Neural cell (in vitro differentiated cells): ENCODE results near the gene DAZAP1. TPM values are rescaled to one million over a fixed set of nuclear protein-coding genes. Genes with fewer than 3 reads are reported as not detected.

Experiments
- H2AFZ ChIP-seq: fragments of 200-600, 300-800 bp; sonication (generic), shearing (Covaris generic); 2 replicates; pipeline ENCODE4 v1.6.0; 2014; ENCODE audit warnings: low read depth, mild to moderate bottlenecking, antibody characterized with exemption, low read length, moderate library complexity
- H3F3A ChIP-seq: fragments of 200-600 bp; shearing (Covaris generic); 2 replicates; pipeline ENCODE4 v1.6.1; 2016; ENCODE audit warnings: mild to moderate bottlenecking, moderate library complexity, mixed read lengths, antibody characterized with exemption, low read length; ENCODE audit not compliant: insufficient read depth, poor library complexity, severe bottlenecking
- H3K27ac ChIP-seq: fragments of 200-600, 300-800 bp; sonication (generic), shearing (Covaris generic); 2 replicates; pipeline ENCODE4 v1.5.1; 2014; ENCODE audit warnings: mild to moderate bottlenecking, low read length, moderate library complexity
- H3K27me3 ChIP-seq: fragments of 300-800, 200-600 bp; sonication (generic), shearing (Covaris generic); 2 replicates; pipeline ENCODE4 v1.6.0; 2014; ENCODE audit warnings: mild to moderate bottlenecking, low read depth, low read length, moderate library complexity; ENCODE audit not compliant: insufficient read depth
- H3K36me3 ChIP-seq: fragments of 300-800, 200-600 bp; sonication (generic), shearing (Covaris generic); 2 replicates; pipeline ENCODE4 v1.5.1; 2014; ENCODE audit warnings: mild to moderate bottlenecking, antibody characterized with exemption, low read length, moderate library complexity; ENCODE audit not compliant: insufficient read depth
- H3K4me2 ChIP-seq: fragments of 300-800, 200-600 bp; sonication (generic), shearing (Covaris generic); 2 replicates; pipeline ENCODE4 v1.6.0; 2014; ENCODE audit warnings: mild to moderate bottlenecking, low read length
- H3K4me3 ChIP-seq: fragments of 300-800, 200-600 bp; sonication (generic), shearing (Covaris generic); 2 replicates; pipeline ENCODE4 v1.5.1; 2014; ENCODE audit warnings: mild to moderate bottlenecking, low read length, moderate library complexity
- H3K79me2 ChIP-seq: fragments of 200-600 bp; shearing (Covaris generic); replicated peaks from 2 replicates; pipeline ENCODE4 v1.6.0; 2014; ENCODE audit warnings: mild to moderate bottlenecking, low read length, moderate library complexity; ENCODE audit not compliant: insufficient read depth
- H3K9ac ChIP-seq: fragments of 300-800, 200-600 bp; sonication (generic), shearing (Covaris generic); 2 replicates; pipeline ENCODE4 v1.6.1; 2016; ENCODE audit warnings: mild to moderate bottlenecking, low read length, mixed read lengths
- H3K9me2 ChIP-seq: fragments of 200-600 bp; shearing (Covaris generic); 2 replicates; pipeline ENCODE4 v1.6.1; 2016; ENCODE audit warnings: mild to moderate bottlenecking, low read length, mixed read lengths; ENCODE audit not compliant: insufficient read depth
- H3K9me3 ChIP-seq: fragments of 200-600, 300-800 bp; sonication (generic), shearing (Covaris generic); 2 replicates; pipeline ENCODE4 v1.6.1; 2016; ENCODE audit warnings: mild to moderate bottlenecking, mixed run types, low read length, moderate library complexity, mixed read lengths
- H4K20me1 ChIP-seq: fragments of 200-600 bp; shearing (Covaris generic); 2 replicates; pipeline ENCODE4 v1.6.1; 2016; ENCODE audit warnings: mild to moderate bottlenecking, mixed run types; ENCODE audit not compliant: insufficient read depth
- EP300 ChIP-seq: fragments of 450-650 bp; conservative IDR thresholded peaks from 2 replicates; pipeline ENCODE4 v1.6.1; 2014; ENCODE audit warnings: antibody characterized with exemption, mild to moderate bottlenecking, moderate library complexity; ENCODE audit not compliant: poor library complexity, severe bottlenecking
- EZH2 ChIP-seq: fragments of 200-600, 300-800 bp; shearing (Covaris generic), sonication (generic); IDR thresholded peaks from 2 replicates; pipeline ENCODE4 v1.6.1; 2014; ENCODE audit warnings: antibody characterized with exemption, low read length, borderline replicate concordance, mild to moderate bottlenecking; ENCODE audit not compliant: insufficient read depth, poor library complexity, severe bottlenecking
- MXI1 ChIP-seq: fragments of 450-650 bp; conservative IDR thresholded peaks from 2 replicates; pipeline ENCODE4 v1.6.1; 2014; ENCODE audit warnings: antibody characterized with exemption, mild to moderate bottlenecking; ENCODE audit not compliant: poor library complexity, severe bottlenecking
- POLR2AphosphoS5 ChIP-seq: IDR thresholded peaks from 2 replicates; pipeline ENCODE4 v1.6.1; 2012
- RAD21 ChIP-seq: fragments of 450-650 bp; conservative IDR thresholded peaks from 2 replicates; pipeline ENCODE4 v1.6.1; 2014; ENCODE audit warnings: antibody characterized with exemption, mild to moderate bottlenecking, moderate library complexity
- SMC3 ChIP-seq: fragments of 450-650 bp; conservative IDR thresholded peaks from 2 replicates; pipeline ENCODE4 v1.6.1; 2014; ENCODE audit warnings: antibody characterized with exemption, mild to moderate bottlenecking, moderate library complexity; ENCODE audit not compliant: poor library complexity
- TAF1 ChIP-seq: IDR thresholded peaks from 2 replicates; pipeline ENCODE4 v1.6.1; 2012; ENCODE audit warnings: low read depth
- polyA plus RNA-seq: library from polyadenylated mRNA; depleted of rRNA; stranded (reverse); fragments of >200 nt; gene quantifications from 2 replicates; pipeline ENCODE4 v1.2.3, GENCODE V29; 2014
- TF ChIP-seq, protein P1 (sequence below): IDR thresholded peaks from 2 replicates; pipeline ENCODE4 v1.6.1; 2012; ENCODE audit warnings: borderline replicate concordance
- TF ChIP-seq, protein P2 (sequence below): fragments of 450-650 bp; IDR thresholded peaks from 2 replicates; pipeline ENCODE4 v1.5.1; 2014; ENCODE audit warnings: antibody characterized with exemption, mild to moderate bottlenecking, moderate library complexity; ENCODE audit not compliant: poor library complexity, severe bottlenecking

Gene DAZAP1
- polyA plus RNA-seq, 1 donor from 2014 or later, result 60.5 TPM

DNA sequence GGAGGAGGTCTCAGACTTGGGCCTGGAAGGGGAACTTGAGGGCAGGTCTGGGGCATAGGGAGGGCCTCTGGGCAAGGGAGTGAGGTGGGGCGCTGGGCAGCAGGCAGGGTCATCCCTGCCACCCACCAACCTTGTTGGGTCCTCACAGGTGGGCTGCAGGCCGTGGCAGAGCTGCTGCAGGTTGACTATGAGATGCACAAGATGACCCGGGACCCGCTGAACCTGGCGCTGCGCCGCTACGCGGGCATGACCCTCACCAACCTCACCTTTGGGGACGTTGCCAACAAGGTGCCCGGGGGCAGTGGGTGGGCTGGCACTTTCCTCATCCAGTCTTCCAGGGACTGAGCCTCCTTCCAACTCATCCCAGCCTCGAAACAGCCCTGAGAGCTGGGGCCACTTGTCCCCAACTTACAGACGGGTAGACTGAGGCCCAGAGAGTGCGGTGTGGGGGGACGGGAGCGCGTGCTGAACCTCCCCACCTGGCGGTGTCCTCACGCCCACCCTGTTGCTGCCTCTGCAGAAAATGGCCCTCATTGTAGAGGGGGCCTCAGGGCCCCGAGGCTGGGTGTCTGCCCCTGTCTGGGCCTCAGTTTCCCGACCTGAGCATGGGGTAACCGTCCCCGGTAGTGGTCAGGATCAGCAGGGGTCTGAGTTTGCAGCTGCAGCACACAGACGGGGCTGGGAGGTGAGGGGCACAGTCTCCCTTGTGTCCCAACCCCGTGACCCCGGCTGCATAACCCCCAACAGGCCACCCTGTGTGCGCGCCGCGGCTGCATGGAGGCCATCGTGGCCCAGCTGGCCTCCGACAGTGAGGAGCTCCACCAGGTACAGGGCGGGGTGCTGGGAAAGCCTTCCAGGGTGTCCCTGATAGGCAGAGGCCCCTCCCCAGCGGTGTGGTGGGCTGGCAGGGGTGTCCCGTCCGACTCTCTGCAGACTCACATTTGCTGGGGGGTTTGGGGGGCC, 52.9 kb downstream of the DAZAP1 start:
- H3K27me3 ChIP-seq, result no peaks in the 10 kb centered on the region
- no peak for TF ChIP-seq MXI1
- TF ChIP-seq EP300, result no peak
- TF ChIP-seq EZH2, result no peak
- TF ChIP-seq, protein P1, sequence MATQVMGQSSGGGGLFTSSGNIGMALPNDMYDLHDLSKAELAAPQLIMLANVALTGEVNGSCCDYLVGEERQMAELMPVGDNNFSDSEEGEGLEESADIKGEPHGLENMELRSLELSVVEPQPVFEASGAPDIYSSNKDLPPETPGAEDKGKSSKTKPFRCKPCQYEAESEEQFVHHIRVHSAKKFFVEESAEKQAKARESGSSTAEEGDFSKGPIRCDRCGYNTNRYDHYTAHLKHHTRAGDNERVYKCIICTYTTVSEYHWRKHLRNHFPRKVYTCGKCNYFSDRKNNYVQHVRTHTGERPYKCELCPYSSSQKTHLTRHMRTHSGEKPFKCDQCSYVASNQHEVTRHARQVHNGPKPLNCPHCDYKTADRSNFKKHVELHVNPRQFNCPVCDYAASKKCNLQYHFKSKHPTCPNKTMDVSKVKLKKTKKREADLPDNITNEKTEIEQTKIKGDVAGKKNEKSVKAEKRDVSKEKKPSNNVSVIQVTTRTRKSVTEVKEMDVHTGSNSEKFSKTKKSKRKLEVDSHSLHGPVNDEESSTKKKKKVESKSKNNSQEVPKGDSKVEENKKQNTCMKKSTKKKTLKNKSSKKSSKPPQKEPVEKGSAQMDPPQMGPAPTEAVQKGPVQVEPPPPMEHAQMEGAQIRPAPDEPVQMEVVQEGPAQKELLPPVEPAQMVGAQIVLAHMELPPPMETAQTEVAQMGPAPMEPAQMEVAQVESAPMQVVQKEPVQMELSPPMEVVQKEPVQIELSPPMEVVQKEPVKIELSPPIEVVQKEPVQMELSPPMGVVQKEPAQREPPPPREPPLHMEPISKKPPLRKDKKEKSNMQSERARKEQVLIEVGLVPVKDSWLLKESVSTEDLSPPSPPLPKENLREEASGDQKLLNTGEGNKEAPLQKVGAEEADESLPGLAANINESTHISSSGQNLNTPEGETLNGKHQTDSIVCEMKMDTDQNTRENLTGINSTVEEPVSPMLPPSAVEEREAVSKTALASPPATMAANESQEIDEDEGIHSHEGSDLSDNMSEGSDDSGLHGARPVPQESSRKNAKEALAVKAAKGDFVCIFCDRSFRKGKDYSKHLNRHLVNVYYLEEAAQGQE, result no peak
- TF ChIP-seq TAF1, result no peak
- no peak for TF ChIP-seq POLR2AphosphoS5
- no peak for TF ChIP-seq RAD21
- TF ChIP-seq SMC3, result no peak
- no peaks in the 10 kb centered on the region for H3K9me3 ChIP-seq

DNA sequence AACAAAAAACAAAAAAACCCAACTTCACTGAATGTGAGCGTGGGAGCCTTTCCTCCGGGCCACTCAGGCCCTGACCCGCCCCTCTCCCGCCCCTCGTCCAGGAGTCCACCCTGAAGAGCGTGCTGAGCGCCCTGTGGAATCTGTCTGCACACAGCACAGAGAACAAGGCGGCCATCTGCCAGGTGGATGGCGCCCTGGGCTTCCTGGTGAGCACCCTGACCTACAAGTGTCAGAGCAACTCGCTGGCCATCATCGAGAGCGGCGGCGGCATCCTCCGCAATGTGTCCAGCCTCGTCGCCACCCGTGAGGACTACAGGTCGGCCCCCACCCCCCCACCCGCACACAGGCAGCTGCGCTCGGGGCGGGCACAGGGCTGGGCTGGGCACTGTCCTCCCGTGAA, 54.5 kb downstream of the DAZAP1 start:
- Histone ChIP-seq H3K27me3 (no peaks in the 10 kb centered on the region), H3K9me3 (no peaks in the 10 kb centered on the region), H3K4me3 (no peak overlapping the region), H3K9ac (no peak overlapping the region), H4K20me1 (peaks cover 46% of the 10 kb centered on the region), H3K27ac (no peak overlapping the region), H3K4me2 (no peak overlapping the region), H3K79me2 (peaks cover 3% of the 10 kb centered on the region), H2AFZ (no peak overlapping the region), H3K36me3 (peaks cover 20% of the 10 kb centered on the region), H3K9me2 (no peaks in the 10 kb centered on the region), H3F3A (no peaks in the 10 kb centered on the region)
- TF ChIP-seq RAD21, result no peak
- TF ChIP-seq EZH2, result no peak
- TF ChIP-seq, protein P2, sequence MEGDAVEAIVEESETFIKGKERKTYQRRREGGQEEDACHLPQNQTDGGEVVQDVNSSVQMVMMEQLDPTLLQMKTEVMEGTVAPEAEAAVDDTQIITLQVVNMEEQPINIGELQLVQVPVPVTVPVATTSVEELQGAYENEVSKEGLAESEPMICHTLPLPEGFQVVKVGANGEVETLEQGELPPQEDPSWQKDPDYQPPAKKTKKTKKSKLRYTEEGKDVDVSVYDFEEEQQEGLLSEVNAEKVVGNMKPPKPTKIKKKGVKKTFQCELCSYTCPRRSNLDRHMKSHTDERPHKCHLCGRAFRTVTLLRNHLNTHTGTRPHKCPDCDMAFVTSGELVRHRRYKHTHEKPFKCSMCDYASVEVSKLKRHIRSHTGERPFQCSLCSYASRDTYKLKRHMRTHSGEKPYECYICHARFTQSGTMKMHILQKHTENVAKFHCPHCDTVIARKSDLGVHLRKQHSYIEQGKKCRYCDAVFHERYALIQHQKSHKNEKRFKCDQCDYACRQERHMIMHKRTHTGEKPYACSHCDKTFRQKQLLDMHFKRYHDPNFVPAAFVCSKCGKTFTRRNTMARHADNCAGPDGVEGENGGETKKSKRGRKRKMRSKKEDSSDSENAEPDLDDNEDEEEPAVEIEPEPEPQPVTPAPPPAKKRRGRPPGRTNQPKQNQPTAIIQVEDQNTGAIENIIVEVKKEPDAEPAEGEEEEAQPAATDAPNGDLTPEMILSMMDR, result no peak
- TF ChIP-seq TAF1, result no peak
- no peak for TF ChIP-seq MXI1

More for the DNA sequence above, 52.9 kb downstream of the DAZAP1 start:
- Histone ChIP-seq H3K27ac (no peak overlapping the region), H3F3A (no peaks in the 10 kb centered on the region), H3K9me2 (no peaks in the 10 kb centered on the region), H3K4me2 (no peak overlapping the region), H3K4me3 (no peak overlapping the region), H4K20me1 (peaks cover 59% of the 10 kb centered on the region), H3K79me2 (peaks cover 15% of the 10 kb centered on the region), H2AFZ (no peak overlapping the region), H3K9ac (no peak overlapping the region), H3K36me3 (peaks cover 20% of the 10 kb centered on the region)
